GM18498 (cell line): ENCODE results near the gene KIF26A.

Source experiments
- ATAC-seq: cut with Tn5 transposase; IDR thresholded peaks from one replicate; pipeline ENCODE4 v1.9.1; 2021; ENCODE audit warnings: mild to moderate bottlenecking, moderate library complexity; ENCODE audit not compliant: unreplicated experiment

Gene KIF26A

GRCh38 chr14:104101086-104101621 lies 37.2 kb upstream of the KIF26A start:
- no peak for ATAC-seq

GRCh38 chr14:104101651-104102281 lies 36.6 kb upstream of the KIF26A start:
- ATAC-seq: no peak

GRCh38 chr14:104102282-104102914 lies 36.0 kb upstream of the KIF26A start:
- no peak for ATAC-seq

GRCh38 chr14:104103061-104103445 lies 35.3 kb upstream of the KIF26A start:
- no peak for ATAC-seq

- ATAC-seq: no peak
Measured at GRCh38 chr14:104103446-104104075, 34.8 kb upstream of the KIF26A start.

- no peak for ATAC-seq
Measured at GRCh38 chr14:104104076-104104901, 34.1 kb upstream of the KIF26A start.

GRCh38 chr14:104105071-104105821 lies 33.1 kb upstream of the KIF26A start:
- ATAC-seq: no peak

- no peak for ATAC-seq
Measured at GRCh38 chr14:104105822-104106470, 32.4 kb upstream of the KIF26A start.

GRCh38 chr14:104106471-104106991 lies 31.9 kb upstream of the KIF26A start:
- no peak for ATAC-seq

GRCh38 chr14:104107101-104107581 lies 31.2 kb upstream of the KIF26A start:
- no peak for ATAC-seq

GRCh38 chr14:104107611-104108569 lies 30.5 kb upstream of the KIF26A start:
- ATAC-seq: no peak

- no peak for ATAC-seq
Measured at GRCh38 chr14:104108570-104109541, 29.5 kb upstream of the KIF26A start.

- ATAC-seq: no peak
Measured at GRCh38 chr14:104109731-104110361, 28.5 kb upstream of the KIF26A start.

- no peak for ATAC-seq
Measured at GRCh38 chr14:104110491-104111209, 27.7 kb upstream of the KIF26A start.

GRCh38 chr14:104111301-104112112 lies 26.9 kb upstream of the KIF26A start:
- no peak for ATAC-seq
